G401.6 (cell line): ENCODE results near the gene RNASE9.
A peak's percentile ranks its signal among the peaks of the same experiment; 100 is the strongest.
"Not testable (repeated sequence)": the region's sequence is repeated elsewhere in the genome, so short reads cannot be mapped to it uniquely, and the experiment has no call there.

Experiments
- FAIRE-seq: peaks from 2 replicates; lab custom pipeline; 2012; peaks lifted over from hg19 to GRCh38; lab: Jason Lieb, UNC

Gene RNASE9

GRCh38 chr14:20572382-20572990 lies 11.6 kb upstream of the RNASE9 start:
- not testable (repeated sequence) for FAIRE-seq

DNA sequence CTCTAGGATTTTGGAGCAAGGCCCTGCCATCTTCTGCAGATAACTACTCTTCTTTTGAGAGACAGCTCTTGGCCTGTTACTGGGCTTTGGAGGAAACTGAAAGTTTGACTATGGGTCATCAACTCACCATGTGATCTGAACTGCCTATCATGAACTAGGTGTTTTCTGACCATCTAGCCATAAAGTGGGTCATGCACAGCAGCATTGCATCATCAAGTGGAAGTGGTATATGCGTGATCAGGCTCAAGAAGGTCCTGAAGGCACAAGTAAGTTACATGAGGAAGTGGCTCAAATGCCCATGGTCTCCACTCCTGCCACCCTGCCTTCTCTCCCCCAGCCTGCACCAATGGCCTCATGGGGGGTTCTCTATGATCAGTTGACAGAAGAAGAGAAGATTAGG lies 9.9 kb upstream of the RNASE9 start:
- not testable (repeated sequence) for FAIRE-seq

- not testable (repeated sequence) for FAIRE-seq
Measured at GRCh38 chr14:20569865-20570264, 9.0 kb upstream of the RNASE9 start.

- FAIRE-seq: no peak
Measured at GRCh38 chr14:20569066-20569465, 8.2 kb upstream of the RNASE9 start.

- no peak for FAIRE-seq
Measured at GRCh38 chr14:20568393-20568792, 7.5 kb upstream of the RNASE9 start.

- FAIRE-seq: not testable (repeated sequence)
Measured at GRCh38 chr14:20567199-20567598, 6.4 kb upstream of the RNASE9 start.

DNA sequence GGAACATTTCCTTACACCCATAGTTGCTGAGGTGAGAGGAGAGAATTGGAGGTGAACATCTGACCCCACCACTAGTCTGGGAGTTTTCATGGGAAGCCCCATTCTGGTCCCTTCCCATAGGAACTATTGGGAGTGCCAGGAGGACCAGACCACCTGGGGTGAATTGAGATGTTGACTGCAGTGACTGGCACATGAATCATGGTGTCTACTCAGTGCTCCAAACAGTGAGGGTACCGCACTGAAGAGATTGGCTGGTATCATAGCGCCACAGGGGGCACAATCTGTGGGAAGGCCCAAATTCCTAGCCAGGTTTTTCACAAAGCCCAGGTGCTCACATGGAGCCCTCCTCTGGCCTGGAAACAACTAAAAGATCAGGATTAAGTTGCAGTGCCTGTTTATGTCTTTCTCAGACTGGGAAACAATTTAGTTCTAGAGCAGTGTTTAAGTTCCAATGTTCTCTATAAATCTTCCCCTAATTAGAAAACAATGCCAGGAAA lies 3.7 kb upstream of the RNASE9 start:
- FAIRE-seq: no peak

- FAIRE-seq: no peak
Measured at GRCh38 chr14:20563971-20564370, 3.1 kb upstream of the RNASE9 start.

GRCh38 chr14:20559461-20559904 lies 1.4 kb downstream of the RNASE9 start:
- FAIRE-seq: no peak

- no peak for FAIRE-seq
Measured at GRCh38 chr14:20557212-20557542, 3.7 kb downstream of the RNASE9 start.

DNA sequence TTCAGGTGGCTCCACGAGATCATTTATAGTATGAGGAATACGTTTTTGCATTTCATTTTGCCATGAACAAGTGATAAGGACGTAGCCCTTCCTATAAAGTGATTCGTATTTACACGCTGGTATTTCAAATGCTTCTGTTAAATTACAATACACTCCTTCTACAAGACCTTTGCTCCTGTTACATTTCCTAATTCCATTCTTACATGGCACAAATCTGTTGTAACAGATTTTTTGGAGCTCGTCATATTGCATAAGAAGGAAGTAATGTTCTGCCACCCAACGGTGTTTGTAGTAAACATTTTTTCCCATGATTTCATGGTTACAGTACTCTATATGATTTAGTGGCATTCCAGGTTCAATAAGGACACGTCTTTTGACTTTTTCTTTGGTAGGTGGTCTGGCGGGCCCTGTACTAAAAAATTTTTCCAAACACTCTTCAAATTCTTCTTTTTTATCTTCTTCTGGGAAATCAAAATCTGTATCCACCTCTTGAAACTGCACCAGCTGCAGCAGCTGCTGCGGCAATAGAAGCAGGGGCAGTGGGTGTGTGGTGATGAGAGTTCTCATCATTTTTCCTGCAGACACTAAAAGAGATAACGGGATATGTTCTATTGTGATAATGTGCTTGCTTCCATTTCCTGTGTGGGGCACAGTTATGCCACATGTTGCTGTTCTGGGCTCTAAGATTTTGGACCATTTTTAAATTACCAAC lies 4.2 kb downstream of the RNASE9 start:
- no peak for FAIRE-seq

DNA sequence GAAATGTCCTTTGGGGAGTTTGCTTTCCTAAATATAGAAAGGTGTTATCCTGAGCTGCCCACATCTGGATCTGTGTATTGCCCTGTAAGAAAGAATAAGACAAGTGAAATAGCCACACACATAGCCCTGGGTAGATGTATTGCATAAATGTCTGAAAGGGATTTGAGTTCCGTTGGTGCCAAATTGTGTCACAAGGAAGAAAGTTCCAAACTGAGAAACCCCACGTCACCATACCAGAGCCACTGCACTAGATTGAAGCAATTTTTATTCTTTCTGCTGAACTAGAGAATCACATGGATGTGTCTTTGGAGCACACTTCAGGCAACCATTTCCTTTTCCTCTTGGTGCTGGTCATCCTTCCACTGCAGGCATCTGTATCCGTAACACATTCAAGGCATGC lies 5.0 kb downstream of the RNASE9 start:
- FAIRE-seq: no peak

- no peak for FAIRE-seq
Measured at GRCh38 chr14:20553024-20553423, 7.8 kb downstream of the RNASE9 start.

- FAIRE-seq: no peak
Measured at GRCh38 chr14:20551606-20552005, 9.2 kb downstream of the RNASE9 start.

GRCh38 chr14:20550926-20551325 lies 9.9 kb downstream of the RNASE9 start:
- FAIRE-seq: no peak

DNA sequence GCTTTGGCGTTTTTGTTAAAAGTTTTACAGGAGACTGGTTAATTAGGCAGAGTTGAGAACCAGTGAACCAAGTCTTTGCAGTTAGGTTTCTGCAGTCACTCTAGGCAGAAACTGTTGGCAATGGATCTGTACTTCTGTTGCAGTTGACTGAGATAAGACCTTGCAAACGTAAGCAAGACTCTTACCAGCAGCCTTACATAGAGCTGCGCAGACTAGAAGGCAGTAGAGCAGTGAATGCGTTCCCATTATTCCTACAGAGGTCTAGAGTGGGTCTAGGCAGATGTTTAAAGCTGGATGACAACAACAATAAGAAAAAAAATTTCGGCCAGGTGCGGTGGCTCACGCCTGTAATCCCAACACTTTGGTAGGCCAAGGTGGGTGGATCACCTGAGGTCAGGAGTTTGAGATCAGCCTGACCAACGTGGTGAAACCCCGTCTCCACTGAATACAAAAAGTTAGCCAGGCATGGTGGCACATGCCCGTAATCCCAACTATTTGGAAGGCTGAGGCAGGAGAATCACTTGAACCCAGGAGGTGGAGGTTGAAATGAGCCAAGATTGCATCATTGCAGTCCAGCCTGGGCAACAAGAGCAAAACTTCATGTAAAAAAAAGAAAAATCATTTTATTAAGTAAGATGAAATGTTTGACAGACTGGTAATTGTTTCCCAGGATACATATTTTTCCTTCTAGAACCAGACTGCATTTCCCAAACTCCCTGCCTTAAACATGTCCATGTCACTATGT lies 12.3 kb downstream of the RNASE9 start:
- no peak for FAIRE-seq

- FAIRE-seq: no peak
Measured at GRCh38 chr14:20546877-20547276, 14.0 kb downstream of the RNASE9 start.

DNA sequence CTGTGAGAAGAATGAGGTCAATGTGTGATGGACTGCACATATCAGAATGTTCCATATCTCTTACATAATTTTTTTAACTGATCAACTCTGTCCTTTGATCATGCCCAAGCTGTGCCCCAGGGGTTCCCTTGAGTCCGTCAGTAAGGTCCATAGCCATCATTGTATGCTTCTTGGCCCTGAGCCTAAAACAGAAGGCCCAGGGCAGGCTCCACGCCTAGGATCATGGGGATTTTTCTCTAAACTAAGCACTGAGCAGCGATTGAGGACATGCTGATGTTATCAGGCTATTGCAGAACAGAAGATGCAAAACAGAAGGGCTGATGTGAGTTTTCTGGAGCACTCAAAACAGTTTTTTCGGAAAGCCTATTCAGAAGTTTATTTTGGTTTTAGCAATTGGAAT lies 20.9 kb downstream of the RNASE9 start:
- FAIRE-seq: no peak

DNA sequence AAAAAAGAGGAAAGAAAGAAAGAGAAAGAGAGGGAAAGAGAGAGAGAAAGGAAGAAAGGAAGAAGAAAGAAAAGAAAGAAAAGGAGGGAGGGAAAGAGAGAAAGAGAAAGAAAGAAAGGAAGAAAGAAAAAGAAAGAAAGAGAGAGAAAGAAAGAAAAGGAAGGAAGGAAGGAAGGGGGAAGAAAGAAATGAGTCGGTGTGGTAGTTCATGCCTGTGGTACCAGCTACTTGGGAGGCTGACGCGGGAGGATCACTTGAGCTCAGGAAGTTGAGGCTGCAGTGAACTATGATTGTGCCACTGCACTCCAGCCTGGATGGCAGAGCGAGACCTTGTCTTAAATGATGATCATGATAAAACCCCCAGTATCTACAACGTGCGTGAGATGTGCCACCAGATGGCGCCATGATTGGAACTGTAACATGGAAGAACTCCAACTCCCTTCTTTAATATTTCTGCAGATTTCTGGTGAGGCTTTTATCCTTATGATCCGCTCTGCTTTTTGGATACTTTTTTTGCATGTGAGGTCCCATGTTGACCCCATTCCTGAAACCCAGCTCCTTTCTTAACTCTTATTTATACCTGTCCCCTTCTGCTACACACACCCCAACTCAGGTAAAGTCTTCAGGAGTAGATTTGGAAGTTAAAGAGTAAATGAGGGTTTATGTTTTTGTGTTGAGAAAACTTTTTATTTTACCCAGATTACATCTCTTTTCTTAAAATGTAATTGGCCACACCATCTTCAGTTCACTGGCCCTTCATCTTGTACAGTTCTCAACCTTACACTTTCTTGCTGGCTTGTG lies 29.9 kb downstream of the RNASE9 start:
- peak; percentile 74 for FAIRE-seq

- FAIRE-seq: no peak
Measured at GRCh38 chr14:20529806-20530205, 31.0 kb downstream of the RNASE9 start.

- no peak for FAIRE-seq
Measured at GRCh38 chr14:20524027-20524426, 36.8 kb downstream of the RNASE9 start.

- no peak for FAIRE-seq
Measured at GRCh38 chr14:20522332-20522731, 38.5 kb downstream of the RNASE9 start.
